SIG-M5 treated with dmso at 0.1 percent for 504 hours (cell line): ENCODE data around the gene PTN.

ENCODE experiments used
- DNase-seq: peaks from one replicate; lab custom pipeline; 2025; ENCODE audit not compliant: unreplicated experiment; lab: John Stamatoyannopoulos, UW

PTN gene, protein sequence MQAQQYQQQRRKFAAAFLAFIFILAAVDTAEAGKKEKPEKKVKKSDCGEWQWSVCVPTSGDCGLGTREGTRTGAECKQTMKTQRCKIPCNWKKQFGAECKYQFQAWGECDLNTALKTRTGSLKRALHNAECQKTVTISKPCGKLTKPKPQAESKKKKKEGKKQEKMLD

DNA sequence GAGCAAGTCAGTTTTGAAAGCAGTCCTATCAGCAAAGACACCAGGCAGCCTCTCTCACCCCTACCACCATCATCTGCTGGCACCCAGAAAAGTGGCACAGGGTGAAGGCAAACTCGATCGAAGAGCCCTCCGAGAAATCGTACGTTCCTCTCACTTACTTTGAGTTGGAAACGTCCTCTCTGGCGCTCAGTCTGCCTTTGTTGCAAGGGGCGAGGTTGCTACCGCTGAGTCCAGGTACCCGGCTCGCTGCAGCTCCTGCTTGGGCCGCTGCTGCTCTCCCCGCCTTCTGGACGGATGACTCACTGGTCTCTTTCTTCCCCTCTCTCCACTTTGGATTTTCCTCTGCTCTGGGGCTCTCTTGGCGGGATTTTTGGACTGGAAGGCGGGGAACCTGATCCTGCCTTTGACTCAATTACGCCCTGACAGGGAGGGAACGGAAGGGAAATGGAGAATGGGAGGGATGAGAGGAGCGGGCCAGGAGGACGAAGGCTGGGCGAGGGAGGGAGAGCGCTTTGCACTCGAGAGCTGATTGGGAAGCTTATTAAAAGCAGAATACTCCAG lies at the start of gene PTN:
TSS of gene PTN (minus strand) at position 453 of the 561 bp plus-strand sequence. CDS start 88,760 bp downstream, outside the sequence.
- no peak for DNase-seq

GRCh38 chr7:137390076-137390475 lies 46.5 kb upstream of the PTN start:
- DNase-seq, result no peak

GRCh38 chr7:137388916-137389315 lies 45.4 kb upstream of the PTN start:
- no peak for DNase-seq

GRCh38 chr7:137386966-137387365 lies 43.4 kb upstream of the PTN start:
- no peak for DNase-seq

GRCh38 chr7:137381045-137381444 lies 37.5 kb upstream of the PTN start:
- no peak for DNase-seq

DNA sequence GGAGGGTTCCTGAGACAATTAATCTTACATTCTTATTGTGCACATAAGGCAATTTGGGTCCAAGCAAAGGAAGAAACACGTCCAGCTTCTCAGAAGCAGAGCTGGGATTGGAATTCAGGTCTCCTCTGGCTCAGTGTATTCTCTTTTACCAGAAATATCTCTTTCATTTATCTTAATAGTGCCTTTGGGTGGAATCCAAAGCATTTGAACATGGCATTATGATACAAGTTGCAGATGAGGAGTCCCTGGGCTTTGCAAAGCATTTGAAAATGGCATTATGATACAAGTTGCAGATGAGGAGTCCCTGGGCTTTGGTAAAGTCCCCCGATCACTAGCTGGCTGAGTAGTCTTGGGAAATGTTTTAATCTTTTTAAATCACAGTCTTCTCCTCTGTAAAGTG lies 30.0 kb upstream of the PTN start:
- DNase-seq, result no peak

- DNase-seq, result no peak
These were observed 28.1 kb upstream of the PTN start for GRCh38 chr7:137371616-137372015.

DNA sequence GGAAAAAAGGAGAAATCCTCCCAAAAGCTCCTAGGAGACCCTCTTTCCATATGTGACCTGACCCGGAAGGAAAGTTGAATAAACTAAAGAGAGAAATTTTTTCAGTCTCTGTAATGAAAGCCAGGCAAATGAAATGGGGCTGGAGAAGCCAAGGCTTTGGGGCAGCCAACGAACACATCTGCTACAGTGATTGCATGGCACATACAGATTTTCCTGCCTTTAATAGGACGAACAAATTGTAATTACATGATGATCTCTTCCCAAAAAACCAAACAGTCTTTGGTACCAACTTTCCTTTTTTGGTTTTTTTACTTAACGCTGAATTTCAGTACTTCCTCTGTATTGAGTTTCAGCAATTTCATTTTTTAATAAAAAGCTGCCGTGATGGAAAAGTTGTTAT lies 23.5 kb upstream of the PTN start:
- no peak for DNase-seq

DNA sequence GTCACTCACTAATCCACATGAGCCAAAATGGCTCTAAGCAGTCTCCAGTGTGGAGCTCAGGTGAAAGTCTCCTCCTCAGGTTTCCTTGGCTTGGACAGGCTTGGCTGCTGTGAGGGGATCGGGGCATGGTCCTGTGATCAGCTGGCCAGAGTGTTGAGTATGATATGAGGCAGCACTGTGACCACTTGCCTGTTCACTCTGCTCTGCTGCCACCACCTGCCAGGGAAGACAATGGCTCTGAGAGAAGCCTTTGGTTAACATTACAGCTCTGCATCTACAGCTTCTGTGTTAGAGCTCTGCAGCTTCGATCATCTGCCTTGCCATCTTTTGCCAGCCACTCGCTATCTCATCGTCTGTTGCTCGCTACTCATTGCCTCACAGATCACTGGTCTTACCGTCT lies 20.1 kb upstream of the PTN start:
- no peak for DNase-seq

DNA sequence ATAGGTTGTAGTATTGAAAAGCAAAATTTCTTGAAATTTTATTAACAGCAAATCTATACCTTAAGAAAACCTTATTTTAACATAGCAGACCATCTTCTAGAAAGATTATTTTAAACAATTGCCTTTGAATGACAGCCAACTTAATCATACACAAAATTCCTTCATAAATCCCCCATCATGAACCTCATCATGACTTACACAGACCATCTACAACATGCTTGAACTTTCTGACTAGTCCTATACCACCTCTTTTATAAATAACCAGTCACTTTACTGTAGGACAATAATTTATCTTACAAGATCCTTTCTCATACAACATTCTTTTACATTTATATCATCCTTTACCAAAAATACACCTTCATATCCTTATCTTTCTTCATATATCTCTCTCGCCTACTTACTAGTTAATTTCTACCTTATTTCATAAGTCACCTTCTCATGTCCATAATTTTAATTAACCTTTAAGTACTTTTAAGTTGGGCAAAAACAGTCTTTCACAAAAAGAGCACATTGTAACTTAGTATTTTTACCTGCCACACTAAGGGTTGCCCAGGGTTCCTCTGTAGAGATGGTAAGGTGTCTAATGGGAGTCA lies 16.6 kb upstream of the PTN start:
- no peak for DNase-seq

GRCh38 chr7:137354961-137355360 lies 11.4 kb upstream of the PTN start:
- DNase-seq, result no peak

- DNase-seq, result no peak
These were observed 10.9 kb upstream of the PTN start for GRCh38 chr7:137354396-137354795.

- DNase-seq, result no peak
These were observed 8.4 kb upstream of the PTN start for GRCh38 chr7:137351941-137352340.

GRCh38 chr7:137345799-137346449 lies 2.4 kb upstream of the PTN start:
- no peak for DNase-seq

GRCh38 chr7:137342828-137343261 lies 688 bp downstream of the PTN start:
- no peak for DNase-seq

- no peak for DNase-seq
These were observed 1.3 kb downstream of the PTN start for GRCh38 chr7:137342265-137342664.

DNA sequence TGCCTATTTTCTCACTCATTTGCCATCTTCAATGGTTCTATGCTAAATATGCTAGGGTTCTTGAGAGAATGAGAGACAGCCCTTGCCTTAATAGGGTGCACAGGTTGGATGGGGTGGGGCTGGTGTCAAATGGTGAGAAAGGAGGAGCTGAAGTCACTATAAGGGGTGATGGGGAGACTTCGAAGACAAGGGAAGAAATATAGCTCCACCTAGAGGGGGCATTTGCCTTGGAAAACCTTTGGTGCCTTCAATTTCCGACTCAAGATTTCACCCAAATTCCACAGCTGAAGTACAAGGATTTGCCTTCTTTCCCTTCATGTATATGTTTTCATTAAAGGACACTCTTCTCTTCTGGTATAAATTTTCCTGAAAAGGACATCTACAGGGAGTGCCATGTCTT lies 5.6 kb downstream of the PTN start:
- DNase-seq, result no peak

GRCh38 chr7:137335814-137336213 lies 7.7 kb downstream of the PTN start:
- DNase-seq, result no peak

GRCh38 chr7:137331378-137331777 lies 12.2 kb downstream of the PTN start:
- DNase-seq, result no peak

GRCh38 chr7:137329411-137329810 lies 14.1 kb downstream of the PTN start:
- DNase-seq, result no peak

GRCh38 chr7:137328373-137329120 lies 15.0 kb downstream of the PTN start:
- DNase-seq, result no peak

- DNase-seq, result no peak
These were observed 17.6 kb downstream of the PTN start for GRCh38 chr7:137325927-137326326.
